DMS114 treated with DMSO at 0.1 percent for 48 hours (cell line): ENCODE data around the gene HIPK2.

ENCODE experiments used
- DNase-seq: peaks from one replicate; lab custom pipeline; 2025; ENCODE audit not compliant: unreplicated experiment; lab: John Stamatoyannopoulos, UW

HIPK2 gene

DNA sequence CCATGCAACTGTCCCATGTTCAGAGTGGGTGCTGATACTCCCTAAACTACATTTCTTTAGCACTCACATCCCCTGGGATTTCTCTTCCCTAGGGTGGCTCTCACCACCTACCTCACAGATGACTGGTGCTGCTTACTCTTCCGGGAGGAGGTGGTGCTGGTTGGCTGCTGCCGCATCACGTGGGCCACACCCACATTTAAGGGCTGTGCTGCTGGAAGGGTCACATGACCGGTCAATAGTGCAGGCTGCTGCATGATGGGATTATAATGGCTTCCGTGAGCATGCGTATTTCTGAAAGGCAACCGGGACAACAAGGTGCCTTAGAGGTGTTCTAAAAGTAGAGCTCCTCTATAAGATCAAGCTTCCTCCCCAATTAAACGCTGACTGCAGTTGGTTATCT lies 177.5 kb downstream of the HIPK2 start:
- DNase-seq, result no peak

DNA sequence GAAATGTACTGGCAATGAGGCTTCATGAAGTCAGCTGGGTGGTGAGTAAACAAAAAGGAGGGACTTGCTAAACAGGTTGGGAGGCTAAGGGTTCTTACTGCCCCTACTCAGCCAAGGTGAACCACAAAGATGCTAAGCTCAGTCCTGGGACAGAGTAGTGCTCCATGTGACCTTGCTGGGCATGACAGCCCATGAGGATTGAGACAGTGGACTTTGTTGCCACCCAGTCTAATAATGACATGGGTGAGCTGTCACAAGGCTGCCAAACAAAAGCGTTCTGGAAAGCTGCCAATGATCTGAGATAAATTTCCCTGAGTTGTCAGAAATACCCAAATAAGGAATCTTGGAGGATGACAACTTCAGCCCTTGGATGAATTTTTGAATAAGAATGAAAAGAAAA lies 179.2 kb downstream of the HIPK2 start:
- no peak for DNase-seq

DNA sequence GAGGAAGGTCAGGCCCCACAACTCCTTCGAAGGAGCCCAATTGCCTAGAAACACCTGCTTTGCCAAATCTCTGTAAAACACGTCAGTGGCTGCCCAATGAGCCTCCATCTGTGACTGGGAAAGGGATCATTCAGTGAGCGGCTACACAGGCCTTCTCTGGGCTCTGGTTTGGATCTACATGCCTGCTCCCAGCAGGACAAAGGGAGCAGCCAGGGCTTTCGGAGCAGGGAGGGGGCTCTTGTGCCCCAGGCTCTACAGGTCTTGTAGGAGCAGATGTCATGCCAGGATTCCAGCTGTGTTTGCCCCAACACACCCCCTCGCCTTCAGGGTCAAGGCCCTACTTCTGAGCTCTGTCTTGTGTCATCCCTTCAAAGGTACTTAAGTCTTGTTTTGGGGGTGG lies 180.8 kb downstream of the HIPK2 start:
- no peak for DNase-seq

DNA sequence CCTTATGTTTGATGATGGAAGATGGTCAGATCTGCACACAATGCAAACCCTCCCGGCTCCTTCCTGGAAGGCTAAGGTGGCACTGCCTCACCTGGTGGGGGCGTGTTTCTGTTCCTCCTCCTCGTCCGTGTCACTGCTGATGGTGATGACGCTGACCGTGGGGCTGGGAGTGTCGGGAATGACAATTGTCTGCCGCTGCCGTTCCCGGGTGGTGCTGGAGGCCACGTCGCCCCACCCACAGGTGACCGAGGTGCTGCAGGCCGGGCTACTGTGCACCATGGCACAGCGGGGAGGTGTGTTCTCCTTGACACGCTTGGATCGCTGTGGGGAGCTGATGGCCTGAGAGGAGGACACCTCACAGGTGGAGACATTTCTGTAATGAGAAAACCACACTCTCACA lies 181.2 kb downstream of the HIPK2 start:
- no peak for DNase-seq

DNA sequence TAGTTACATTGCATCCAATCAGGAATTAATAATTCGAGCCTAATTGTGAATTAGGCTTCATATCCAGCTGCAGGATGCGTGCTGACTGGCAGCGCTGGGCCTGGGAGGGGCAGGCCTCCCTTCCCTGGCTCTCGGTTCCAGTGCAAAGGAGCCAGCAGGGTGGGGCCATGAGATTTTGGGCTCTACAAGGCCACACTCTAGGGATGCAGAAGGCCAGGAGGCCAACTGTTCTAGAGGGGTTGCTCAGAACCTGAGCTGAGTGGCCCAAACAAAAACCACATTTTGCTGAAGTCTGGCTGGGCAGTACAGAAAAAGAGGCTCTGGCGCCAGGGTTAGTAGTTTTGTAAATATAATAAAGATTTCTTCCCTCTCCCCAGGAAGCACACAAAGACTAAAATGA lies 182.0 kb downstream of the HIPK2 start:
- no peak for DNase-seq

DNA sequence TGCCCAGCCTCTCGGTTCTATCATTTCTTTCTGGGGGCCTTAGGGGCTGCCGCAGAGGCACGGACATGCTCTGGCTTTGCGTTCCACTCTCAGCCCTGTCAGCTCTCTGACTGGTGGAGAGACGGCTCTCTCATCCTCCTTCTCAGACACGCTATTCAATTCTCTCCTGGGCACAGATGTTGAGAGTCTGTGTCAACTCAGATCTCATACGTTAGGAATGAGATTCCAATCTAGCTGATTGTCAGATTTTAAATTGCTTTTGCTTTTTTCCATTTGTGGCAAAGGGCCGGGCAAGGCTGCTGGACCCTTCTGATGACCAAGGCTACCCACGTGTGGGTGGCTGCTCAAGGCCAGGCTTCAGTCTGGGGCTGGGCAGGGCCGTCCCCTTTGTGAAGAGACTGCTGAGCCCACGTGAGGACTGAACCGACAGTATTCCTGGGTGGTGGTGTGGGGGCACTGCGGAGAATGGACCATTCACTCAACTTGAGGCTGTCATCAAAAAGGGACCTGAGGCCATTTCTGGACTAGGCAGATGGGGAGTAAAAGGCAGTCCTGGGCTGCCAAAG lies 182.8 kb downstream of the HIPK2 start:
- no peak for DNase-seq

DNA sequence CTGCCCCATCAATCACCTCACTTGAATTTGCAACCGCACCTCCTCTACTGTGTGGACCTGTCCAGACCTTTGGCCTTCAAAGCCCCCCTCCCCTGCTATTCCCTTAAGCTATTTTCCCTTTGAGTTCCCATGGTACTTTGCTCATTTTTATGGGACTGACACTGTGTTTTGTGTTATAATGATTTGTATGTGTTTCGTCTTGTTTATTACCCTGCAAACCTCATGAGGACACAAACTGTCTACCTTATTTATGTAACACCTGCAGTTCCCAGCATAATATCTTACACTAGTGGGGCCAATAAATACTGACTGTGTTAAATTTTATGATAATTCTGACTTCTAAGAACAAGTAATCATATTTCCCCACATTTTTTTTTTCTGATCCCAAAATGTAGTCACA lies 183.7 kb downstream of the HIPK2 start:
- no peak for DNase-seq

DNA sequence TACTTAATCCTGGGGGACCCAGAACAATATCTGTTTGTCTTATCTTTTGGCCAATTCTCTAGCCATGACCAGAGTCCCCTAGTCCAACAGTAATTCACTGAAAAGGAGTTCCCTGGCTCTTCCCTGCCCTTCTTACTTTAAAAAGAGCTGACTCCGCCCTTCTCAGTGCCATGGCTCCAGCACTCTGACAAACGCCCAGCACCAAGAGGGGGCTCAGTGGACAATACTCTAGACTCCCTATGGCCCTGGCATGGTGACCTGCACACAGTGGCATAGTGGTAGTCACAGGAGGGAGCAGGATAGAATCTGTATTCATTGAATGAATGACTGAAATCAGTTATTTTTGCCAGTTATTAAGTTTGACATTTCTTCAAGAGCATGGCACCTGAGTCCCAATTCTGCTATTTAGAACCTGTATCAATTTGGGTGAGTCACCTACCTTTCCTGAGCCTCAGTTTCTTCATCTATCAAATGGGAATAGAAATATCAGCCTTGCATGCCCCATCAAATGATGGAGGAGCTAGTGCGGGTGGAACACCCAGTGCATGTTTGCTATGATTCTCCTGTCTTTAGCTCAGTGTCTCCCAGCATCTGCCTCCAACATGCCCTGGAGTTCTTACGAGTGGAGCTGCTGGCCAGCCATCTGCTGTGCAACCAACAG lies 184.9 kb downstream of the HIPK2 start:
- no peak for DNase-seq

DNA sequence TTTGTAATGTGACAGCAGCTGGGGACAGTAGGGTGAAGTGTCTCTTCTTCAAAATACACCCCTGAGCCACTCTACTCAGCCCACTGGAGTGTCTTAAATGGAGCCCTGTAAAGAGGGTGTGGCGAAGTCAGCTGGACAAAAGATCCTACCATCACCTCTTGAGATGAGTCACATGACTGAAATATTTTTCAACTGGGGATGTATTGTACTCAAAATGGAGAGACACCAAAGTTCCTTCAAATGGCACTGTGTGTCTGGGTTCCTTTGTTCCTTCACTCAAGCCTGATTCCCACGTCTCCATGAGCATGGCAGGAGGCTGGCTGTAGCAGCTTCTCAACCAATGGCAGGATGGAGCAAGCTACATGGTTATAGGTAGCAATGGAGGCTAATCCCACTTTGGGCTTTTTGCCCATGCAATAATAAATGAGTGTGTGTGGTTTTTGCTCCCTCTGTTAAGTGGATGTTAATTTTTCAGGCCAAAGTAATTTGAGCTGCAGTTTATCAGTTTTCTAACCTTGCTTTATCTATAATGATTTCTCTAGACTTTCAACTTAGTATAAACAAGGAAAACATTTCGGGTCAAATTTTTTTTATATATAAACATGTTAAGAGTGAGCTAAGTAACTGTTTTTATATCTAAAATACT lies 186.1 kb downstream of the HIPK2 start:
- DNase-seq, result no peak

DNA sequence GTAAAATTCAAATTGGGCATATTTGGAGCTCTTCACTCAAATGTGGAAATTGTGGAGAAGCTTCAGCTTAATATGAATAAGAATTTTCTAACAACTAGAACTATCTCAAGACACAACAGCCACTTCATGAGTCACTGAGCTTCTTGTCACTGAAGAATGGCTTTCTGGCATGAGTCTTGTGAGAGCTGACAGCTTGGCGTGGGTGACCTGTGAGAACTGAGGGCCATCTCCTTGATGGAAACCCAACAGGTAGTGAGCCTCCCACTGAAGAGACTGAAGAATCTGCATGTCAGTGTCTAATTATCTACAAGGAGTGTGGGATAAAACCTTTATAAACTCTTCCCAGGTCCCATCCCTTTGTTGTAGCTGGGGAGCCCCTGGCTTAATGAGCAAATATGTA lies 188.3 kb downstream of the HIPK2 start:
- DNase-seq, result no peak

DNA sequence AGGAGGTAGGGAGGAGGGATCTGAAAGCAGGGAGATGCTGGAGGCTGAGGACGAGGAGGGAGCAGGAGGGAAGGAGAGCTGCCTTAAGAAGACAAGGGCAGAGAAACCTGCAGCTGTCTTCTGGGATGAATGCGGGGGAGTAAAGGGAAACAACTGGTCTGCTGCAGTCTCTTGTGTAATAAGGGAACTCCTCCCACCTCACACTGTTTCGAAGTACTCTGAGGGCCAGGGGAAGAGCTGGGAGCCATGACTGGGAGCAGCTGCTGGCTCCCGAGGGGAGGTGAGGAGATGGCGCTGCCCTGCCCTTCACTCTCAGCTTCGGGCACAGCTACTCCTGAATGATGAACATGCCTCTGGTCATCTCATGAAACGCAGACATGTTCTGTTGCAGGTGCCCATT lies 189.2 kb downstream of the HIPK2 start:
- no peak for DNase-seq

DNA sequence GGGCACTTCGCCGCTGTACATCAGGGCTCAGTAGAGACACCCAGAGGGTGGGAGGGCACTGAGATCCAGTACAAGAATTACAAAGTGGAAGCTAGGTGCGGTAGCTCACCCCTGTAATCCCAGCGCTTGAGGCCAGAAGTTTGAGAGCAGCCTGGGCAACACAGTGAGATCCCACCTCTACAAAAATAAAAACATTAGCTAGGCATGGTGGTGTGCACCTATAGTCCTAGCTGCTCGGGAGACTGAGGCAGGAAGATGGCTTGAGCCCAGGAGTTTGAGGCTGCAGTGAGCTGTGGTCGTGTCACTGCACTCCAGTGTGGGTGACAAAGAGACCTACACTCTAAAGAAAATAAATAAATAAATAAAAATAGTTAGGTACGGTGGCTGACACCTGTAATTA lies 190.3 kb downstream of the HIPK2 start:
- DNase-seq, result no peak

DNA sequence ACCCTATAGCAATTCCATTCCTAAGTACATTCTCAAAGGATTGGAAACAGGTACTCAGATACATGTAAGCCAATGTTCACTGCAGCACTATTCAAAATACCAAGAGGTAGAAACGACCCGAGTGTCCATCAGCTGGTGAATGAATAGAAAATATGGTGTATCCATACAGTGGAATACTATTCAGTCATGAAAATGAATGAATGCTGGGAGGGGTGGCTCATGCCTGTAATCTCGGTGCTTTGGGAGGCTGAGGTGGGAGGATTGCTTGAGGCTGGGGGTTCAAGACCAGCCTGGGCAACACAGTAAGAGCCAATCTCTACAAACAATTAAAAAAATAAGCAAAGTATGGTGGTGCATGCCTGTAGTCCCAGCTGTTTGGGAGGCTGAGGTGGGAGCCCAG lies 191.5 kb downstream of the HIPK2 start:
- DNase-seq, result no peak

DNA sequence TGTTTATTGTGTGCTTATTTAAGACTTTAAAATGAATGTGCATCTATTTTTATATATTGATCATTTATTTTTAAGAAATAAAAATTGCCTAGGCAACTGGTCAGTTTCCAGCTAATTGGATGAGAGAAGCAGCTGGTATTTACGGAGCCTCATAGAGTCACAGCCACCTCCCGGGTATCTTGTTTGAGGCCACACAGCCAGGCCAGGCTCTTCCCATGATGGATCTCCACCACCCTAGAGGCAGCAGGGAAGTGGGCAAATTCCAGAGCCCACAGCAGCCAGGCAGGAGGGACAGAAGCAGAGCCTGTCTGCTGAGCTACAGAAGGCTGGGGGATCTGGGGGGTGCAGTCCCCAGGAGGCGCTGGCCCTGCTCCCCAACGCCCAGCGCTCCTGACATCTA lies 192.8 kb downstream of the HIPK2 start:
- DNase-seq, result no peak

DNA sequence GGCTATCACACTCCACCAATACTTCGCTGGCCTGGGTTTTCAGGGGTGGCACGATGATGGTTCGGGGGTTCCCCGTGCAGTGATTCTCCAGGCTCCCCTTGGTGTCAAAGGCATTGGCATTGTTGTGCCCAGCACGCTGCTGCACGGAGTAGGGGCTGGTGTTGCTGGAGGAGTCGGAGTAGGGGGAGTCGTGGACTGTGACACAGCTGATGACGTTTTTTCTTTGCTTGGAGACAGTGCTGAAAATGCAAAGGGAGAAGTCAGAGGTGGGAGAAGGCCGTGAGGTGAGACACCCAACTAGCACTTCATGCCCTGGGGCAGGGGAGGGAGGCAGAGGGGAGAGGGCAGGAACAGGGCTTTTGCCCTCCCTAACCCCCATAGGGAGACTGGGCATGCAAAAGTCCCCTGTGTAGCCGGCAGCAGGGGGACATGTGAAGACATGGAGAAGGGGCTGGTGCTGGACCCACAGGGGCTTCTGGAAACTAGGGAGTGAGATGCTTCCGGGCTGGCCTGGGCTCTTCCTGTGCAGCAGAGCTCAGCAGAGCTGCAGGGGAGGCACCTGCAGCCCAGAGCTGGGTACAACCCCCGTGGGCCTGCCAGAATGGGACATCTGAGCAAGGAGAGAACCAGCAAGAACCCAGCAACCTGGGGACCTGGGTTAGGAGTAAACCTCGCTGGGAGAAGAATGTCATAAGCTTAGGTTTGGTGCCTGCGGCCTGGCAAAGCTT lies 193.8 kb downstream of the HIPK2 start:
- DNase-seq, result no peak

DNA sequence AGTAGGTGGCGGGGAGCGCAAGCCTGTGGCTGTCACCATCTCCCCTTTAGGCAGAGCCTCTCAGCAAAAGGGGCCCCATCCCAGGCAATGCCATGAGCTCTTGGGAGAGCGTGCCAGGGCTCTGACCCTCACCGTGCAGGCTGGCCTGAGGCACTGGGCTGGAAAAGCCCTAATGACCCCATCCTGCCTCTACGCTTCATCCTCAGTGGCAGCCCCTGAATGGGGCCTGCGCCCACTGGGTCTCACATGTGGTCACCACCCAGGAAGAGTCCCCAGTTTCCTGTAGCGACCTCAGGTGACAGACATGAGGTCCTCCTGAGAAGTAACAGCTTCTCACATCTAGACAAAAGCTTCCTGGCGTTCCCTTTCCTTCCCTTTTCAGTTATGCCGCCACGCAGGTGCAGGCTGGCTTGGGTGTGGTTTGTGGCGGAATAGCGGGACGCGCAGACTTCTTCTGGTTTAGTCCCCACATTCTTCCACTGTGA lies 195.1 kb downstream of the HIPK2 start:
- no peak for DNase-seq

DNA sequence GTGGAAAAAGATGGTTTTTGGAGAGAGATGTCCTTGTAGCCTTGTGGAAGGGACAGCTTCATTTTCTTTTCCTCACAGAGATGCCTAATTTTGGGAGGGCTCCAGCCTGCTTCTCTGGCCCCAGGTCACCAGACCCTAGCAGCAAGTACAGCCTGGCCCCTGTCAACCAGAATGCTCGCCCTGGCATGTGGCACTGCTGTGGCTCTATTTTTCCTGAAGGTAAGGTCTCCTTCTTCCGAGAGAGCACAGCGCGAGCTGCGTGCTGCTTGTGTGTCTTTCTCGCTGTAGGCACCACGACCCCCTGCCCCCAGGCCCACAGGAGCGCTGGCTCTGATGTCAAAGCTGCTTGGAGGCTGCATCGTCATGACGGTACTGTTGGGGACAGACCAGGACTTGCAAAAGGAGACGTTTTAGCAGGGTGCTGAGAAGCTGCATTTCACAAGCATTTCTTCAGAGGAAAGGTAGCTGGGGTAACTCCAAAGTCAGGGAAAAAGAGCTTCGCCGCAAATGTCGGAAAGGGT lies 195.6 kb downstream of the HIPK2 start:
- no peak for DNase-seq

DNA sequence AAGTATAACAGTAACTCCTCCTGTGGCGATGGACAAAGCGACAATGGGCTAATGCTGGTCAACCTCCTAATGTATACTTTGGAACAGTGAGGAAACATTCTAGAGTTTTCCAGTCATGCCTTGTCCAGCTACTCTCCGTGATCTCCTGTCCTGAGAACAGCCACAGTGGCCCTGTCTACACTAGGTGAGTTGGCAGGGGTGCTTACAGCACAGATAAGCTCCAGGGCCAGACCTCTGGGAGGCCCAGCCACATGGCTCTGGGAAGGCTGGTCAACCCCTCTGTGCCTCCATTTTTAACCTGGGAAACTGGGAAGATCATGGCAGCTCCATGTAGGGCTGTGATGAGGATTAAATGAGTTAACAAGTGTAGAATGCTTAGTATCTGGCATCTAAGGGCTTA lies 197.4 kb downstream of the HIPK2 start:
- DNase-seq, result no peak

DNA sequence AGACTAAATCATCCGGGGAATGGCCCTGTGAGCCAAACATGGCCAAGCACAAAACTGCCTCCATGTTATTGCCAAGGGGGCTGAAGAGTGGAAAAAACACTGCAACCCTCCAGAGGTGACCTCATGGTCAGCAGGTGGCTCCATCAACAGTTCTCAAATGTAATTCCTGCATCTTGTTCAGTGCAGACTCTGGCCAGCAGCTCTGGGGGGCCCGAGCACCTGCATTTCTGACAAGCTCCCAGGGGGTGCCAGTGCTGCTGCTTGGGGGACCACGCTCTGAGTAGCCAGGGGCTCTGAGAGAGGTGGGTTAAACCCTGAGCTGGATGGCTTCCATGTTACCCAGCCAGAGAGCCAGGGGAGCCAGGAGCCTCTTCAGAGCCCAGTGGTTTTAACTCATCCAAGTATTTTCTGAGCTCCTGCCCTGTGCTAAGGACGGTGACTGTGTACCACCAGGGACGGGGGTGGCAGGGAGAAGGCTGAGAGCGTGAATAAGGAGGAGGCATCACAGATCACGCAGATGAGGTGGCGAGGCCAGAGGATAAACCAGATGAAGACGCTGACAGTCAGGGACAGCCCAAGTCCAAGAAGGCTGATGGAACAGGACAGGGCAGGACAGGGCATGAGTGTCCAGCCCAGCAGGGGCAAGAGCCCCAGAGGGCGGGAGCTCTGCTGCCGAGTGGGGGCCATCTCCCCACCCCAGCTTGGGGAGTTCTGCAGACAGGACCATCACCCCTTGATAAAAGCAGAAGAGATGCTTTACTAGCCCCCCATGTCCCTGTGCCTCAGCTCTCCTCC lies 201.4 kb downstream of the HIPK2 start:
- DNase-seq, result no peak

DNA sequence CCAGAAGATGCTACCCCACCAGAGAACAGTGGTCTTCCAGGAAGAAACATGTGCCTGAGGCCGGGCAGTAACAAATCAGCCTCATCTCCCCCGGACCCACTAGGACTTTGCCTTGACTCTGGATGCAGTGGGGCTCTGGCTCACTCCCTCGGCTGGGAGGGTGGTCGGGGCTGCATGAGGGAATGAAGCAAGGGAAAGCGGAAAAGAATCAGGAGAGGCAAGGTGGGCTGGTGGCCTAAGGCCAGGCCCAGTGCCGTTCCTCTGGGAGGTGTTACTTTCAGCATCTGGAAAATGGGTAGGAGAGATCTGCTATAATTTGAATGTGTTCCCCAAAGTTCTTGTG lies 202.5 kb downstream of the HIPK2 start:
- no peak for DNase-seq
